ENCODE results near the gene NAT8L. TPM values are rescaled to one million over a fixed set of nuclear protein-coding genes. Genes with fewer than 3 reads are reported as not detected.

Gene NAT8L
- total RNA-seq, 1 donor from 2014 or later: 0.05 TPM

Other genes with a start within 250 kb of the NAT8L start
- 28.1 TPM for gene LETM1, start 203.2 kb upstream of the NAT8L start, total RNA-seq
- 13.5 TPM for gene NSD2, start 187.9 kb upstream of the NAT8L start, total RNA-seq
- gene NELFA, start 50.4 kb upstream of the NAT8L start, total RNA-seq: 11.2 TPM
- 5.0 TPM for gene HAUS3, start 182.8 kb downstream of the NAT8L start, total RNA-seq
- gene POLN, start 182.8 kb downstream of the NAT8L start, total RNA-seq: 2.2 TPM
- gene MXD4, start 202.8 kb downstream of the NAT8L start, total RNA-seq: 23.6 TPM

Data from left lobe of liver (tissue), 1 donor.